Suppressor macrophage (primary cell): ENCODE measurements around the gene TNK1.

Experiments
- DNase-seq, 4 experiments: peaks; one replicate each; pipeline ENCODE4 v3.0.0-alpha.2; 2020 to 2022

The TNK1 gene

GRCh38 chr17:7413346-7413985, 32.6 kb downstream of the TNK1 start:
- DNase-seq, result no peak

- no peak for DNase-seq
Measured at GRCh38 chr17:7414837-7415236, 33.9 kb downstream of the TNK1 start.

GRCh38 chr17:7415784-7416183, 34.9 kb downstream of the TNK1 start:
- no peak for DNase-seq

GRCh38 chr17:7416323-7416722, 35.4 kb downstream of the TNK1 start:
- no peak for DNase-seq

- DNase-seq, result no peak
Measured at GRCh38 chr17:7417056-7417655, 36.3 kb downstream of the TNK1 start.

GRCh38 chr17:7418472-7419152, 37.7 kb downstream of the TNK1 start:
- DNase-seq, result no peak

GRCh38 chr17:7419819-7420610, 39.1 kb downstream of the TNK1 start, which contains the start of gene SPEM1:
Gene SPEM1 (plus strand): TSS chr17:7420324. CDS start chr17:7420385, 61 bp downstream.
- DNase-seq, result no peak

- no peak for DNase-seq
Measured at GRCh38 chr17:7421186-7421585, 40.3 kb downstream of the TNK1 start.

GRCh38 chr17:7423679-7424078, 42.8 kb downstream of the TNK1 start:
- no peak for DNase-seq

GRCh38 chr17:7425316-7425715, 44.4 kb downstream of the TNK1 start, which contains the start of gene SPEM2:
Gene SPEM2 (plus strand): TSS chr17:7425616. CDS start chr17:7425689, 73 bp downstream.
- DNase-seq, result no peak

- no peak for DNase-seq
Measured at GRCh38 chr17:7425756-7426155, 44.9 kb downstream of the TNK1 start.

GRCh38 chr17:7426203-7426863, 45.4 kb downstream of the TNK1 start:
- no peak for DNase-seq

GRCh38 chr17:7426896-7427489, 46.1 kb downstream of the TNK1 start:
- DNase-seq, result no peak

- DNase-seq, result no peak
Measured at GRCh38 chr17:7427549-7427948, 46.7 kb downstream of the TNK1 start.

GRCh38 chr17:7428557-7428956, 47.7 kb downstream of the TNK1 start, which contains the start of gene SPEM3:
Gene SPEM3 (plus strand): TSS chr17:7428857. CDS start chr17:7428903, 46 bp downstream.
- DNase-seq, result no peak

- no peak for DNase-seq
Measured at GRCh38 chr17:7429722-7430121, 48.8 kb downstream of the TNK1 start.

- DNase-seq, result no peak
Measured at GRCh38 chr17:7431231-7431630, 50.3 kb downstream of the TNK1 start.

- no peak for DNase-seq
Measured at GRCh38 chr17:7432296-7432695, 51.4 kb downstream of the TNK1 start.

GRCh38 chr17:7435676-7436555, 55.0 kb downstream of the TNK1 start:
- peak; percentile 57 to 80 (median 68) for DNase-seq

- DNase-seq, result peak; percentile 86 to 95 (median 90)
Measured at GRCh38 chr17:7436556-7437368, 55.9 kb downstream of the TNK1 start.
